RPMI8226 (cell line): Measurements from ENCODE around the gene ELOVL6.
"Not testable (repeated sequence)": the region's sequence is repeated elsewhere in the genome, so short reads cannot be mapped to it uniquely, and the experiment has no call there.

Source experiments
- DNase-seq: peaks from one replicate; pipeline ENCODE4 v3.0.0-alpha.2; 2015

ELOVL6 gene

DNA sequence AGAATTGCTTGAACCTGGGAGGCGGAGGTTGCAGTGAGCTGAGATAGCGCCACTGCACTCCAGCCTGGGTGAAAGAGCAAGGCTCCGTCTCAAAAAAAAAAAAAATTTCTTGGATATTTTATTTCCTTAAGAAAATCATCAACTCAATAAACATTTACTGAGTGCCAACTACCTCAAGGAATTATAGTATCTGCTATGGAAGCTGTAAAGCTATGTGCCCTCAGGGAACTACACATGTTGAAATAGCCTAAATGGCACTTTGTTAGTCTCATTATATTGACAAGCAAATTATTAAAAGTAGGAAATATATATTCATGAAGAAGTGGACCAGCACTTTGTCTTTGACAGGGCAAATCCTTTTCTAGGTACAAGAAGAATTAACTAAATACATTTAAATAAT is 40.8 kb downstream of the ELOVL6 start:
- no peak for DNase-seq

DNA sequence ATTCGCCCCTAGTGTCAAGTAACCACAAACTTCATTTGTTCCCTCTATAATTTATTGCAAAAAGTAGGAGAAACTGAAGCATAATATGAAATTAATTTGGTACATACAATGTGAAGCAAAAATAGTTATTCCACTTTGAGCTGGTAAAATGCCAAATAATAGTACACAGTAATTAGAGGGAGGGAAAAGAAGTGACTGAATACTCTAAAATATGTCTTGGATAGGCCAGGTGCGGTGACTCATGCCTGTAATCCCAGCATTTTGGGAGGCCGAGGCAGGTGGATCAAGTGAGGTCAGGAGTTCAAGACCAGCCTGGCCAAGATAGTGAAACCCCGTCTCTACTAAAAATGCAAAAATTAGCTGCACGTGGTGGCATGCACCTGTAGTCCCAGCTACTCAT is 41.2 kb downstream of the ELOVL6 start:
- DNase-seq = not testable (repeated sequence)

GRCh38 chr4:110156442-110156841 is 42.0 kb downstream of the ELOVL6 start:
- no peak for DNase-seq

DNA sequence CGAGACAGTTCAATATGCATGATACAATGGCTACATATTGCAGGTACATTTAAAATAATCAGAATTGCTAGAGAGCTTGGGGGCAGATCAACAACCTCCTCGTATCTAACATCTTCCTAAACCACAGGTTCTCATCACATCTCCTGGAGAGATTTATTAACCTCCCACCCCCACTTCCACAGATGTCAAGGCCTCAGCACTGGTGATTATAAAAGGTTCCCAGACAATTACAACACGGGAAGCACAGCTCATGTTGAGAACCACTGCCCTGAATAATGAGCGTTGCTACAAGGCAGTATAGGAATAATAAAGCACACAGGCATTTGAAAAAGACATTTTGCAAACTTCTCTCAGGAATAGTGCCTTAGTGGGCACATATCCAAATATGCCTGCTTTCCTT is 42.8 kb downstream of the ELOVL6 start:
- no peak for DNase-seq

- DNase-seq = no peak
These were observed 43.8 kb downstream of the ELOVL6 start for GRCh38 chr4:110154582-110154981.

- DNase-seq = no peak
These were observed 46.0 kb downstream of the ELOVL6 start for GRCh38 chr4:110152386-110152785.

DNA sequence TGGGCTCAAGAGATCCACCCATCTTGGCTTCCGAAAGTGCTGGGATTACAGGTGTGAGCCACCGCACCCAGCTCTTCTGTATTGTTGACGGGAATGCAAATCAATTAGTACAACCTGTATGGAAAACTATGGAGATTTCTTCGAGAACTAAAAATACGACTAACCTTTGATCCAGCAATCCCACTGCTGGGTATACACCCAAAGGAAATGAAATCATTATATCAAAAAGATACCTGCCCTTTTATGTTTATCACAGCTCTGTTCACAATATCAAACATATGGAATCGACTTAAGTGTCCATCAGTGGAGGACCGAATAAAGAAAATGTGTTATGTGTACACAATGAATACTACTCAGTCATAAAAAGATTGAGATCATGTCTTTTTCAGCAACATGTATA is 49.3 kb downstream of the ELOVL6 start:
- no peak for DNase-seq

DNA sequence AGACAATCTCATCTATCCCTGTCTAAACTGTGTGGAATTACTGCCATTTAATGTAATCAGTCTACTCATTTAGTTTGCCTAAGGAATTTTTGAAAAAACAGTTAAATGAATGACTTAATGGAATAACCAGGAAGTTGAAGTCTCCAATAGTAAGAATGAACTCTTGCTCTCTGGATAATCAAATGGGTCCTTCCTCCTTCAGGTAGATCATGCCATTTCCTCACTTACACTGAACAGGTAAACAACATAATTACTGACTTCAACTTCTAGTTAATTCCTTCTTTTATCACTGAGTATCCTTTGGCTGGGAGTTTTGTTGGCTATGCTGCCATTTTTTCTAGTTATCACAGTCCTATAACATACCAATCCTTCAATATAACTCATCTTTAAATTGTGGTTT is 56.0 kb downstream of the ELOVL6 start:
- DNase-seq = no peak

- DNase-seq = no peak
These were observed 58.6 kb downstream of the ELOVL6 start for GRCh38 chr4:110139815-110140214.

GRCh38 chr4:110139111-110139510 is 59.3 kb downstream of the ELOVL6 start:
- no peak for DNase-seq

DNA sequence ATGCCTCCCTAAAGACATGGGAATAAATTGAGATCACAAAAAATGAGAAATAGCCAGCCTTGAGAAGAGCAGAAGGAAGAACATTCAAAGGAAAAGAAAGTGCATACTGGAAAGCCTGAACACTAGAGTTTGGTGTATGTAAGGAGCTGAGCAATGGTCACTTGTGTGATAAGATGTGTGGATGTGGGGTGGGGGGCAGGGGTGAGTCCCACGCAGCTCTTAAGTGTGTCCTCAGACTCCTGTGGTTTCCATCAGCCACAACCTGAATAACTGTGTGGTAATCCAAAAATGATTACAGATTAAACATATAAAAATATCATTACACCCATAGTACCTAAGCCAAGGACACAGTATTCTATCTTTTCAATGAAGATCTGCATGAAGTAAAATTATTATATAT is 59.9 kb downstream of the ELOVL6 start:
- no peak for DNase-seq

- DNase-seq = no peak
These were observed 60.6 kb downstream of the ELOVL6 start for GRCh38 chr4:110137829-110138228.

DNA sequence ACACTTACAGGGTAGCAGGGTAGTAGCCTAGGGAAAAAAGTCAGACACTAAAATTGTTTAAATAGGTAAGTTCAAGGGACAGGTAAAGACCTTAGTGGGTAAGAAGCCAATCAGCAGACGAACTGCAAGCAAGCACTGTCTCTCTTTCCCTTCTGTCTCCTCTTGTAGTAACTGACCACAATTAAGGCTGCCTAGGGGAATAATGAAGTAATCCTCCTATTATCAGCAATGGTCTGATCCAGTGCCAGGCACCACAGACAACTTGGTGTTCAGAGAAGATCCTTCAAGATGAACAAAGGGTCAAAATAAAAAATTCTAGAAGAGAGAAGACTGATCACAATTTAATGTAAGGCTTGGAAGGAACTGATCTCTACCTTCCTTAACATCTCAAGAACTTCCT is 62.9 kb downstream of the ELOVL6 start:
- DNase-seq = no peak

- no peak for DNase-seq
These were observed 63.3 kb downstream of the ELOVL6 start for GRCh38 chr4:110135076-110135475.

GRCh38 chr4:110134269-110134869 is 64.0 kb downstream of the ELOVL6 start:
- no peak for DNase-seq

DNA sequence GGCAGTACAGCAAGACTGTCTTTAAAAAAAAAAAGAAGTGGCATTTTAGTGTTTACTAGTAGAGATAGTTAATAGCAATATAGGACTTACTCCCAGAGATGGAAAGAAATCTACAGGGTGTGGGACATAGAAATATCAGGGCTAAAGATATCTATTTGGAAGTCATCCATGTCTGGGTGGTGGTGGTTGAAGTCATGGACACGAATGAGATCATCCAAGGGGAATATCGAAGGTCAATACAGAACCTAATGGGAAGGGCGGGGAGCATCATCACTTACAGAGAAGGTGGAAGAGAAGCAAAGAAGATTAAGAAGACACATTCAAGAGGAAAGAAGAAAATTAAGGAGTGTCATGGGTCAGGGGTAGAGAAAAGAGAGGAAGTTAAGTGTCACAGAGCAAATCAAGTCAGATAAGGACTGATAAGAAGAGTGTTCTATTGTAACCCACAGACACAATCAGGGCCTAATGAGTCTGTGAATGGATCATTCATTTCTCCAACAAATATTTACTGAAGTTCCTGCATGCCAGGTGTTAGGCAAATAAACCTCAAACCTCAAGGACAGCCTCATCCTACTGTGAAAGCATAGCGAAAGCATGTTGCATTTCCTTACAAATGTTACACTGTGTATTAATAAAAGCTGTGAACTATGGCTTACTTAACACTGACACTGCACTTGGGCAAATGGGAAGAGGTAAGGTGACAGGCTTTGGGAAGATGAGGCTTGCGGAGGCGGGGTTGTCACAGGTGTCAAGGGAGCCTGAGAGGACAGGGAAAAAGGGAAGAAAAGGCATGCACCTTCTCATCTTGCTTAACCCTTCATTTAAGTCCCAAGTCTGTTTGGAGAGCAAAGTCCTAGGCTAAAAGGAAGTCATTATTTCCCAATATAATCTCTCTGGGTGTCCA is 65.3 kb downstream of the ELOVL6 start:
- no peak for DNase-seq

DNA sequence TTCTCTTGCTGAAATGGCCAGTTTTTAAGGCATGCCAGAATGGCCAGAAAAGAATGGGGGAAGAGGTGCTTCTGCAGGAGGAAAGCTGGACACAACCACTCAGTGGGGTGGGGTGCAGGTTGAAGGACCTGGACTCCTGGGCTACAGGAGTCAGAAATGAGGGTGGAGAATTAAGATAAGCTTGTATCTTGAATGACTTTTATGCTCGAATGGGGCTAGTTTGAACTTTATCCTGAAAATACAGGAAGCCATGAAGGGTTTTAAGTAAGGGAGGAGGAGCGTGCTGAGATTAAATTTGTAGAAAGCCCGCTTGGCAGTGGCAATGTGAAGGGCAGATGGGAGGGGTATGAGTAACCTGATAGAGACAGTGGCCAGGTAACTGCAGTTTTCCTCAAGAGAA is 66.5 kb downstream of the ELOVL6 start:
- DNase-seq = no peak

DNA sequence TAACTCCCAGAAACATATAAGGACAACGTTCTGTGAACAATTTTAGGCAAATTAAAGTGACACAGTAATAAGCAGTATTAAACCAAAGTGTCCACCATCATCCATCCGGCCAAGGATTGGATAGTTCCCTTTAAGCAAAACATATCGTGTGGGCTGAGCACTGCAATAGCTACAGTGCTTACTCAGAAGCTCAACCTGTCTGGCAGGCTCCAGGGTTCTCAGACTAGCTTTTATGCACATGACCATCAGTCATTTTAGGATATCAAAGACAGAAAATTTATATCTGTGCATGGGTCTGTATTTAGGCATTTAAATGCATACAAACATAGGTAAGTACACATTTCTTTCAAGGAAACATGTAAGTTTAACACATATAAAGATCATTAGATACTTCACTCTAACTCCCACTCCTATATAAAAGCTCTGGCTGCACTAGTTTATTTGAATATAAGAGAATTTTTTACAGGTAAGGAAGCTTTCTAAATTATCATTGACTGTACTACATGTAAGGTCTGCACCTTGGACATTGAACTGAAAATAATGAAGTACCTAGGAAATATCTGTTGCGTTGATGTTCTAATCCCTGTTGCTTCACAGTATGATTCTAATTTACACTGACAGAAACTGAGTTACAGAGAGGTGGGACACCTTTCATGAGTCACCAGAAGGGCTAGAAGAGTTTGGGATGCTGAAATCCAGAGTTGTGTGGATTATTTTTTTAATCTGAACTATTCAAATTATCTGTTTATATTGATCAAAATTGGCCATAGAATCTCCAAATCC is 67.6 kb downstream of the ELOVL6 start:
- no peak for DNase-seq

DNA sequence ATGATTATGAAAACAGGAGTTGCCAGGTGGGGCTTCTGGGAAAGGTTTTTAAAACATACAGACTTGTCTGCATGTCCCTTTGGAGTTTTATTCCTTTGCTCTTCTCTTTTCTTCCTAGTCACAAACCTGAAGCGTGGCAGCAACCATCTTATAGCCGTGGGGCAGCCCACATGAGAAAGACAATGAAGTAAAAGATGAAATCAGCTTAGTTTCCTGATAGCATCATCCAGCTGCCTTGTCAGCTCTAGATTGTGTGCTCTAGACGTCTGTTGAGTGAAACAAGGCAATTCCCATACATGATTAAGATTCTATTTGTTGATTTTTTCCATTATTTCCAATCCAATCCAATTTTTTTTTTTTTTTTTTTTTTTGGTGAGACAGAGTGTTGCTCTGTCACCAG is 68.9 kb downstream of the ELOVL6 start:
- DNase-seq = no peak

DNA sequence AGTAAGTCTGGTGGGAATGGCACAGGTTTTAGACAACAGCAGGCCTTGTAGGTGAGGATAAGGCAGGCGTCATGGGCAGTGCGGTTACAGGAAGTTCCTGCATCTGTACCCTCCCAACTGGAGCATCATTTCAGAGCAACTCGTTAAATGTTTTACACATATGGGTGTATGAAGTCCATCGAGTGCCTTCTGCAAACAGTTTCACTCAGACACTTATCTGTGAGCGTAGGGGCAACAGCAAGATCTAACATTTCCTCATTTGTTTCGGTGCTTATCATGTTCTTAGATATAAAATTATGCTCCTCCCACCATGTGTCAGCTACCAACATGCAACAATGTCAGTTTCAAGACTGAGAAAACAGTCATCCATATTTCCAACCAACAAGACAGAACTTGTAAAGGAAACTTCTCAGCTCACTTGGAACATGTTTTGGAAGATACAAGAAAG is 69.9 kb downstream of the ELOVL6 start:
- DNase-seq = no peak

DNA sequence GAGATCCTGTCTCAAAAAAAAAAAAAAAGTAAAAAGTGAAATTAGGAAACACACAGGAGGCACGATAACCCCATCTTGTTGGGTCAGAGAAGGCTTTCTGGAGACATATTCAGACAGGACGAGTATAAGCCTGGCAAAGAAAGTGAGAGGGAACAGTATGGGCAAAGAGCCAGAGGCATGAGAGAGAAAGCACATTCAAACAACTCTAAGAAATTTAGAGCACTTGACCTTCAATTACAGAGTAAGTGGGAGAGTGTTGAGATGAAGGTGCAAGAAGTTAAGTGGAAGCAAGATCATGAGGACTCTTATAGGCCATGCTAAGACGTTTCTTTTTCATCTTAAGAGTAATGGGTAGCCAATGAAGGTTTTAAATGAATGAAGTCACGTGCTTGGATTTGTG is 70.4 kb downstream of the ELOVL6 start:
- no peak for DNase-seq

DNA sequence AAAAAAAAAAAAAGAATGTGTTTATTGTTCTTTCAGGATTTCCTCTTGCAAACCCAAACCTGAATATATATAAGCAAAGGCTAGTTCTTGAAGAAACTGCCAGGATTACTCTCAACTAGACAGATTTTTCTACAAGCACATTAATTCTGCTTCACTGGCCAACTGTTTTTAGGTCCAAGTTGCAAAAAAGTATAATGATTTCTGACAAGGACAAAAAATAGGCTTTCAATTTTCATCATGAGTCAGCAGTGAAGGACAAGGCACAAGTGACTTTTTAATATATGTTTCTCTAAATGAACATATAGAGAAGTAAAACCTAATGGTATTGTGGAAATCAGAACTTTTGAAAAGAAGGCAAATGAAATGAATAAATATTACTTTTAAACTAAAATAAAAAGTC is 73.7 kb downstream of the ELOVL6 start:
- DNase-seq = no peak

DNA sequence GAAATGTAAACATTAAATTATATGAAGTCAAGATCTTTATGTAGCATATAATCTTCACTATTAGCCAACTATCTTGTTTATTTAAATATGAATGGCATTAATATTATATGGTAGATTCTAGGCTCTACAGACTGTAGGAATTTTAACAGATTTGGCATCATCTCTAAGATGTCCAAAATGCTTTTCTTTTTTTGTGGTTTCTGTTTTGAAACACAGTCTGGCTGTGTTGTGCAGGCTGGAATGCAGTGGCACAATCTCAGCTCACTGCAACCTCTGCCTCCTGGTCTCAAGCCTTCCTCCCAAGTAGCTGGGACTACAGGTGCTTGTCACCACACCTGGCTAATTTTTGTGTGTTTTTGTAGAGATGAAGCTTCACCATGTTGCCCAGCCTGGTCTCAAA is 76.2 kb downstream of the ELOVL6 start:
- no peak for DNase-seq

- no peak for DNase-seq
These were observed 77.9 kb downstream of the ELOVL6 start for GRCh38 chr4:110120506-110120905.
